H9 (cell line): ENCODE measurements around the gene TMEM176B. TPM values are rescaled to one million over a fixed set of nuclear protein-coding genes. Genes with fewer than 3 reads are reported as not detected.

Experiments
- DNase-seq: peaks from one replicate; pipeline ENCODE4 v3.0.0-alpha.2; 2017
- H2AFZ ChIP-seq: one replicate; pipeline ENCODE4 v1.6.1; 2013; ENCODE audit warnings: mild to moderate bottlenecking, low read length, control low read depth, moderate library complexity
- H2AK5ac ChIP-seq: 2 replicates; pipeline ENCODE4 v1.6.1; 2013; ENCODE audit warnings: low read length, control low read depth, mixed read lengths; ENCODE audit not compliant: insufficient read length
- H2BK120ac ChIP-seq: one replicate; pipeline ENCODE4 v1.6.1; 2013; ENCODE audit warnings: low read depth, mild to moderate bottlenecking, low read length, control low read depth, inconsistent platforms; ENCODE audit not compliant: poor library complexity, severe bottlenecking
- H2BK12ac ChIP-seq: 2 replicates; pipeline ENCODE4 v1.6.1; 2013; ENCODE audit warnings: low read length, control low read depth, mixed read lengths, low read depth; ENCODE audit not compliant: insufficient read length
- H2BK15ac ChIP-seq: 2 replicates; pipeline ENCODE4 v1.6.1; 2013; ENCODE audit warnings: low read depth, low read length, control low read depth
- H2BK20ac ChIP-seq: one replicate; pipeline ENCODE4 v1.6.1; 2013; ENCODE audit warnings: low read depth, mild to moderate bottlenecking, low read length, control low read depth, inconsistent platforms; ENCODE audit not compliant: poor library complexity, severe bottlenecking
- H2BK5ac ChIP-seq: 2 replicates; pipeline ENCODE4 v1.6.1; 2013; ENCODE audit warnings: low read length, control low read depth, mixed read lengths; ENCODE audit not compliant: insufficient read length
- H3K14ac ChIP-seq: 2 replicates; pipeline ENCODE4 v1.6.1; 2013; ENCODE audit warnings: low read length, control low read depth; ENCODE audit not compliant: insufficient read depth
- H3K18ac ChIP-seq: 2 replicates; pipeline ENCODE4 v1.6.1; 2013; ENCODE audit warnings: low read depth, mild to moderate bottlenecking, mixed read lengths, low read length, control low read depth; ENCODE audit not compliant: insufficient read length
- H3K23ac ChIP-seq: 2 replicates; pipeline ENCODE4 v1.6.1; 2013; ENCODE audit warnings: low read length, control low read depth, mixed read lengths, low read depth; ENCODE audit not compliant: insufficient read length
- H3K23me2 ChIP-seq: 2 replicates; pipeline ENCODE4 v1.6.1; 2013; ENCODE audit warnings: low read depth, mild to moderate bottlenecking, mixed read lengths, low read length, control low read depth; ENCODE audit not compliant: insufficient read length, poor library complexity, severe bottlenecking
- H3K27ac ChIP-seq: 2 replicates; pipeline ENCODE4 v1.5.1; 2013; ENCODE audit warnings: low read length, control low read depth, mixed read lengths, low read depth; ENCODE audit not compliant: insufficient read length
- H3K27me3 ChIP-seq: 2 replicates; pipeline ENCODE4 v1.6.1; 2013; ENCODE audit warnings: low read length, control low read depth, inconsistent platforms; ENCODE audit not compliant: insufficient read depth
- H3K4ac ChIP-seq: 2 replicates; pipeline ENCODE4 v1.6.1; 2013; ENCODE audit warnings: low read depth, mild to moderate bottlenecking, control low read depth, inconsistent platforms, low read length, moderate library complexity
- H3K4me1 ChIP-seq: 2 replicates; pipeline ENCODE4 v1.6.1; 2013; ENCODE audit warnings: low read length, control low read depth, inconsistent platforms; ENCODE audit not compliant: insufficient read depth
- H3K4me2 ChIP-seq: 2 replicates; pipeline ENCODE4 v1.6.1; 2013; ENCODE audit warnings: low read length, control low read depth, mixed read lengths; ENCODE audit not compliant: insufficient read length, insufficient read depth
- H3K56ac ChIP-seq: 2 replicates; pipeline ENCODE4 v1.6.1; 2013; ENCODE audit warnings: low read depth, mild to moderate bottlenecking, mixed read lengths, low read length, control low read depth; ENCODE audit not compliant: insufficient read length
- H3K79me1 ChIP-seq: 2 replicates; pipeline ENCODE4 v1.6.1; 2013; ENCODE audit warnings: low read depth, mild to moderate bottlenecking, moderate library complexity, low read length, control low read depth, inconsistent platforms; ENCODE audit not compliant: insufficient read depth, poor library complexity, severe bottlenecking
- H3K79me2 ChIP-seq: 2 replicates; pipeline ENCODE4 v1.6.1; 2013; ENCODE audit warnings: low read length, control low read depth, inconsistent platforms; ENCODE audit not compliant: insufficient read depth
- H3K9ac ChIP-seq: 2 replicates; pipeline ENCODE4 v1.6.1; 2013; ENCODE audit warnings: low read length, control low read depth, mixed read lengths; ENCODE audit not compliant: insufficient read length; ENCODE audit errors: extremely low read depth
- H3K9me3 ChIP-seq: one replicate; pipeline ENCODE4 v1.6.1; 2013; ENCODE audit warnings: low read depth, low read length, inconsistent platforms; ENCODE audit not compliant: control insufficient read depth
- H3T11ph ChIP-seq: one replicate; pipeline ENCODE4 v1.6.1; 2013; ENCODE audit warnings: mild to moderate bottlenecking, low read length, control low read depth, inconsistent platforms
- H4K20me1 ChIP-seq: one replicate; pipeline ENCODE4 v1.6.1; 2013; ENCODE audit not compliant: control insufficient read depth, insufficient read length, insufficient read depth
- H4K5ac ChIP-seq: 2 replicates; pipeline ENCODE4 v1.6.1; 2013; ENCODE audit warnings: low read depth, mild to moderate bottlenecking, mixed read lengths, low read length, control low read depth; ENCODE audit not compliant: insufficient read length
- H4K8ac ChIP-seq: replicated peaks from 2 replicates; pipeline ENCODE4 v1.6.1; 2013; ENCODE audit warnings: low read length, control low read depth, mixed read lengths, low read depth; ENCODE audit not compliant: insufficient read length
- H4K91ac ChIP-seq: 2 replicates; pipeline ENCODE4 v1.6.1; 2013; ENCODE audit warnings: low read depth, mild to moderate bottlenecking, moderate library complexity, mixed read lengths, low read length, control low read depth; ENCODE audit not compliant: insufficient read length
- H3K27ac Mint-ChIP-seq, 3 experiments: 2 replicates in 2 of 3; 3 replicates in 1 of 3; pipeline ENCODE4 v1.8.0; 2020 to 2021; ENCODE audit warnings: mixed read lengths in 3 of 3, mild to moderate bottlenecking in 1 of 3, moderate library complexity in 1 of 3
- H3K27me3 Mint-ChIP-seq: 2 replicates; pipeline ENCODE4 v1.8.0; 2021; ENCODE audit warnings: low read depth, mild to moderate bottlenecking, moderate library complexity, mixed read lengths
- H3K36me3 Mint-ChIP-seq, 3 experiments: 2 replicates in 2 of 3; 3 replicates in 1 of 3; pipeline ENCODE4 v1.8.0; 2020 to 2021; ENCODE audit warnings: low read depth in 3 of 3, mixed read lengths in 3 of 3; ENCODE audit not compliant: insufficient read depth in 1 of 3
- H3K4me1 Mint-ChIP-seq, 2 experiments: 2 replicates each; pipeline ENCODE4 v1.8.0; 2020; ENCODE audit warnings: mixed read lengths in 2 of 2
- H3K4me3 Mint-ChIP-seq, 2 experiments: 2 replicates in 1 of 2; 3 replicates in 1 of 2; pipeline ENCODE4 v1.8.0; 2020 to 2021; ENCODE audit warnings: mild to moderate bottlenecking in 2 of 2, mixed read lengths in 2 of 2, moderate library complexity in 1 of 2
- H3K9me3 Mint-ChIP-seq, 2 experiments: 2 replicates in 1 of 2; 3 replicates in 1 of 2; pipeline ENCODE4 v1.8.0; 2020; ENCODE audit warnings: mild to moderate bottlenecking in 2 of 2, mixed read lengths in 2 of 2, moderate library complexity in 1 of 2
- CTCF ChIP-seq: fragments of 200-600 bp; sonication (generic); conservative IDR thresholded peaks from 3 replicates; pipeline ENCODE4 v1.8.0; 2021; ENCODE audit warnings: antibody characterized with exemption, mild to moderate bottlenecking
- WGBS: extraction: QIAGEN DNeasy Blood & Tissue Kit; methylation state at CpG from one replicate; pipeline ENCODE4 v1.1.7; 2013; ENCODE audit warnings: missing lambda C conversion rate, low lambda C conversion rate, mixed read lengths; ENCODE audit not compliant: insufficient read length; ENCODE audit errors: extremely low coverage; 5-methylcytosine and 5-hydroxymethylcytosine counted together
- total RNA-seq: library from RNA; stranded (reverse); gene quantifications from 2 replicates; pipeline ENCODE4 v1.2.1, GENCODE V29; 2021

TMEM176B gene
- total RNA-seq, 1 experiment from 2014 or later: 0.85 TPM

- Histone ChIP-seq H2BK5ac (no peak overlapping the region), H3K23ac (no peak overlapping the region), H3K56ac (no peak overlapping the region), H3K79me2 (no peaks in the 10 kb centered on the region), H2AFZ (no peak overlapping the region), H3K9me3 (no peaks in the 10 kb centered on the region), H2BK20ac (no peak overlapping the region), H3T11ph (no peak overlapping the region), H3K4ac (no peak overlapping the region), H3K27me3 (no peaks in the 10 kb centered on the region), H3K23me2 (no peaks in the 10 kb centered on the region), H2BK15ac (no peak overlapping the region), H3K4me2 (no peak overlapping the region), H4K91ac (no peak overlapping the region), H3K4me1 (0 out of 2 replicates have a peak, but pooled peaks cover 3% of the 10 kb centered on the region), H4K8ac (no peak overlapping the region), H4K20me1 (no peaks in the 10 kb centered on the region), H2BK120ac (no peak overlapping the region), H3K14ac (no peak overlapping the region), H3K9ac (no peak overlapping the region), H2AK5ac (no peak overlapping the region), H2BK12ac (no peak overlapping the region), H3K79me1 (no peaks in the 10 kb centered on the region), H4K5ac (no peak overlapping the region), H3K27ac (no peak overlapping the region), H3K18ac (no peak overlapping the region)
- Mint-ChIP-seq H3K4me1 (peaks cover 16 to 31% of the 10 kb centered on the region in 2 experiments), H3K4me3 (no peak overlapping the region), H3K27ac (no peak overlapping the region), H3K9me3 (peaks cover 8 to 11% of the 10 kb centered on the region in 2 experiments; a peak in 4 of 5 replicates), H3K36me3 (peaks cover 0 to 14% (median 0%) of the 10 kb centered on the region in 3 experiments; a peak in 3 of 7 replicates), H3K27me3 (peaks cover 29% of the 10 kb centered on the region)
- no CpG with 5 or more reads among the region's 2 CpGs for WGBS
- no peak for TF ChIP-seq CTCF
- DNase-seq: no peak
These were observed 18.8 kb upstream of the TMEM176B start for GRCh38 chr7:150818971-150819370.
